Measurements from ENCODE around the gene MEF2C.

GRCh38 chr5:88839238-88839637 lies 43.7 kb downstream of the MEF2C start:
- TF ChIP-seq EZH2 (IDR thresholded peaks at IDR 0.05; ENCODE audit: low read length) (no peak), CTCF (optimal IDR thresholded peaks at IDR 0.05 in 1 of 3, IDR thresholded peaks at IDR 0.05 in 1 of 3, conservative IDR thresholded peaks at IDR 0.05 in 1 of 3; ENCODE audit: extremely low read depth in 1 of 3, insufficient read depth in 2 of 3, low read length in 3 of 3) (no peak)

Data from keratinocyte (primary cell).